Measurements from ENCODE around the gene PUM2.

PUM2 gene

GRCh38 chr2:20350753-20351554 lies at the start of gene PUM2:
TSS of gene PUM2 (minus strand) at chr2:20350844. CDS start at chr2:20327360, 23,484 bp downstream.
- H3K9ac ChIP-seq (ENCODE audit: low read depth, low read length), result peak within 1 kb of the TSS; percentile 100

GRCh38 chr2:20400306-20400705 lies 49.7 kb upstream of the PUM2 start:
- H3K4me1 ChIP-seq (ENCODE audit: control insufficient read depth, insufficient read depth, low read length), result no peaks in the 10 kb centered on the region
- no peaks in the 10 kb centered on the region for H3K9me3 ChIP-seq (ENCODE audit: control insufficient read depth, insufficient read depth, low read length)
- H3K4me3 ChIP-seq (ENCODE audit: low read depth, low read length), result no peak overlapping the region
- H3K27me3 ChIP-seq (ENCODE audit: control insufficient read depth, insufficient read depth, low read length), result no peaks in the 10 kb centered on the region
- H3K27ac ChIP-seq (ENCODE audit: low read depth, low read length), result no peak overlapping the region
- H3K9ac ChIP-seq (ENCODE audit: low read depth, low read length), result no peak overlapping the region
- H3K36me3 ChIP-seq (ENCODE audit: control insufficient read depth, insufficient read depth, low read length), result no peaks in the 10 kb centered on the region

More at GRCh38 chr2:20350753-20351554, at the start of gene PUM2:
- Histone ChIP-seq H3K9me3 (ENCODE audit: control insufficient read depth, insufficient read depth, low read length) (no peaks in the 10 kb centered on the region), H3K27me3 (ENCODE audit: control insufficient read depth, insufficient read depth, low read length) (no peaks in the 10 kb centered on the region), H3K4me3 (ENCODE audit: low read depth, low read length) (peak within 1 kb of the TSS; percentile 86), H3K36me3 (ENCODE audit: control insufficient read depth, insufficient read depth, low read length) (peaks cover 7% of the 10 kb centered on the region), H3K4me1 (ENCODE audit: control insufficient read depth, insufficient read depth, low read length) (peaks cover 46% of the 10 kb centered on the region), H3K27ac (ENCODE audit: low read depth, low read length) (peak within 1 kb of the TSS; percentile 100)

GRCh38 chr2:20398956-20399567 lies 48.4 kb upstream of the PUM2 start:
- H3K36me3 ChIP-seq (ENCODE audit: control insufficient read depth, insufficient read depth, low read length), result no peaks in the 10 kb centered on the region
- no peak overlapping the region for H3K9ac ChIP-seq (ENCODE audit: low read depth, low read length)
- H3K27ac ChIP-seq (ENCODE audit: low read depth, low read length), result no peak overlapping the region
- no peak overlapping the region for H3K4me3 ChIP-seq (ENCODE audit: low read depth, low read length)
- no peaks in the 10 kb centered on the region for H3K4me1 ChIP-seq (ENCODE audit: control insufficient read depth, insufficient read depth, low read length)
- no peaks in the 10 kb centered on the region for H3K27me3 ChIP-seq (ENCODE audit: control insufficient read depth, insufficient read depth, low read length)
- H3K9me3 ChIP-seq (ENCODE audit: control insufficient read depth, insufficient read depth, low read length), result no peaks in the 10 kb centered on the region

GRCh38 chr2:20397811-20398447 lies 47.3 kb upstream of the PUM2 start:
- no peaks in the 10 kb centered on the region for H3K9me3 ChIP-seq (ENCODE audit: control insufficient read depth, insufficient read depth, low read length)
- H3K4me1 ChIP-seq (ENCODE audit: control insufficient read depth, insufficient read depth, low read length), result no peaks in the 10 kb centered on the region
- H3K9ac ChIP-seq (ENCODE audit: low read depth, low read length), result no peak overlapping the region
- H3K4me3 ChIP-seq (ENCODE audit: low read depth, low read length), result no peak overlapping the region
- no peak overlapping the region for H3K27ac ChIP-seq (ENCODE audit: low read depth, low read length)
- no peaks in the 10 kb centered on the region for H3K36me3 ChIP-seq (ENCODE audit: control insufficient read depth, insufficient read depth, low read length)
- no peaks in the 10 kb centered on the region for H3K27me3 ChIP-seq (ENCODE audit: control insufficient read depth, insufficient read depth, low read length)

- no peaks in the 10 kb centered on the region for H3K27me3 ChIP-seq (ENCODE audit: control insufficient read depth, insufficient read depth, low read length)
- no peak overlapping the region for H3K9ac ChIP-seq (ENCODE audit: low read depth, low read length)
- no peak overlapping the region for H3K27ac ChIP-seq (ENCODE audit: low read depth, low read length)
- no peaks in the 10 kb centered on the region for H3K4me1 ChIP-seq (ENCODE audit: control insufficient read depth, insufficient read depth, low read length)
- no peaks in the 10 kb centered on the region for H3K9me3 ChIP-seq (ENCODE audit: control insufficient read depth, insufficient read depth, low read length)
- no peak overlapping the region for H3K4me3 ChIP-seq (ENCODE audit: low read depth, low read length)
- H3K36me3 ChIP-seq (ENCODE audit: control insufficient read depth, insufficient read depth, low read length), result no peaks in the 10 kb centered on the region
These were observed 45.8 kb upstream of the PUM2 start for GRCh38 chr2:20396356-20397000.

- Histone ChIP-seq H3K4me1 (ENCODE audit: control insufficient read depth, insufficient read depth, low read length) (no peaks in the 10 kb centered on the region), H3K9me3 (ENCODE audit: control insufficient read depth, insufficient read depth, low read length) (no peaks in the 10 kb centered on the region), H3K36me3 (ENCODE audit: control insufficient read depth, insufficient read depth, low read length) (no peaks in the 10 kb centered on the region), H3K27me3 (ENCODE audit: control insufficient read depth, insufficient read depth, low read length) (no peaks in the 10 kb centered on the region), H3K27ac (ENCODE audit: low read depth, low read length) (no peak overlapping the region), H3K9ac (ENCODE audit: low read depth, low read length) (no peak overlapping the region), H3K4me3 (ENCODE audit: low read depth, low read length) (no peak overlapping the region)
These were observed 43.3 kb upstream of the PUM2 start for GRCh38 chr2:20393986-20394385.

- H3K9ac ChIP-seq (ENCODE audit: low read depth, low read length), result no peak overlapping the region
- no peak overlapping the region for H3K4me3 ChIP-seq (ENCODE audit: low read depth, low read length)
- no peaks in the 10 kb centered on the region for H3K36me3 ChIP-seq (ENCODE audit: control insufficient read depth, insufficient read depth, low read length)
- H3K9me3 ChIP-seq (ENCODE audit: control insufficient read depth, insufficient read depth, low read length), result no peaks in the 10 kb centered on the region
- H3K27me3 ChIP-seq (ENCODE audit: control insufficient read depth, insufficient read depth, low read length), result no peaks in the 10 kb centered on the region
- no peak overlapping the region for H3K27ac ChIP-seq (ENCODE audit: low read depth, low read length)
- H3K4me1 ChIP-seq (ENCODE audit: control insufficient read depth, insufficient read depth, low read length), result no peaks in the 10 kb centered on the region
These were observed 41.5 kb upstream of the PUM2 start for GRCh38 chr2:20391951-20392699.

GRCh38 chr2:20390524-20391123 lies 40.0 kb upstream of the PUM2 start:
- Histone ChIP-seq H3K27ac (ENCODE audit: low read depth, low read length) (no peak overlapping the region), H3K4me3 (ENCODE audit: low read depth, low read length) (no peak overlapping the region), H3K4me1 (ENCODE audit: control insufficient read depth, insufficient read depth, low read length) (no peaks in the 10 kb centered on the region), H3K36me3 (ENCODE audit: control insufficient read depth, insufficient read depth, low read length) (no peaks in the 10 kb centered on the region), H3K9me3 (ENCODE audit: control insufficient read depth, insufficient read depth, low read length) (no peaks in the 10 kb centered on the region), H3K9ac (ENCODE audit: low read depth, low read length) (no peak overlapping the region), H3K27me3 (ENCODE audit: control insufficient read depth, insufficient read depth, low read length) (no peaks in the 10 kb centered on the region)

- Histone ChIP-seq H3K27ac (ENCODE audit: low read depth, low read length) (no peak overlapping the region), H3K27me3 (ENCODE audit: control insufficient read depth, insufficient read depth, low read length) (no peaks in the 10 kb centered on the region), H3K9me3 (ENCODE audit: control insufficient read depth, insufficient read depth, low read length) (no peaks in the 10 kb centered on the region), H3K4me3 (ENCODE audit: low read depth, low read length) (no peak overlapping the region), H3K4me1 (ENCODE audit: control insufficient read depth, insufficient read depth, low read length) (peaks cover 4% of the 10 kb centered on the region; the same call in 1 of the 2 replicates), H3K9ac (ENCODE audit: low read depth, low read length) (no peak overlapping the region), H3K36me3 (ENCODE audit: control insufficient read depth, insufficient read depth, low read length) (no peaks in the 10 kb centered on the region)
These were observed 34.3 kb upstream of the PUM2 start for GRCh38 chr2:20384953-20385352.

All from HUES48 (cell line).